ENCODE measurements around the gene COL19A1.

COL19A1 gene

DNA sequence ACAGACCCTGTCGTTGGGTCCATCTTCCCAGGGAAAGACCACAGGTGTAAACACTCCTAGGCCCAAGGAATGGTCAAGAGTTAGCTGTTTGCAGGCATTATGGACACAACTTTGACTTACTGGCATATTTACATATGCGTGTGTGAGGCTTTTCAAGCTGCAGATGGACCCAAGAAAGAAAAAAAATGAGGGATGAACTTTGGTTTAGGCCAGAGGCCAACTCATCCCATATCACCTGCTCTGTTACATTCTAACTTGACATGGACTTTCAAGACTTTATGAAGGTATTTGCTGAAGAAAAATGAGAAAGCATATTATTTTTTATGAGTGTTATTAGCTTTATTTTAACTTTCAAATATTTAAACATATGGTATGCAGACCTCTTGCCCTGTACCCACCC is 6.9 kb downstream of the COL19A1 start:
- H3K27ac ChIP-seq, result no peak overlapping the region
- no peak for TF ChIP-seq CTCF (IDR thresholded peaks at IDR 0.05)
- no peaks in the 10 kb centered on the region for H3K9me3 ChIP-seq
- H3K36me3 ChIP-seq, result no peaks in the 10 kb centered on the region
- H3K4me3 ChIP-seq (ENCODE audit: low read depth in 1 of 2, low read length in 1 of 2), result no peak overlapping the region
- H3K4me1 ChIP-seq (ENCODE audit: control insufficient read depth in 1 of 2, insufficient read depth in 1 of 2, low read depth in 1 of 2, low read length in 1 of 2), result no peaks in the 10 kb centered on the region
- H3K27me3 ChIP-seq, result peaks cover 30% of the 10 kb centered on the region

DNA sequence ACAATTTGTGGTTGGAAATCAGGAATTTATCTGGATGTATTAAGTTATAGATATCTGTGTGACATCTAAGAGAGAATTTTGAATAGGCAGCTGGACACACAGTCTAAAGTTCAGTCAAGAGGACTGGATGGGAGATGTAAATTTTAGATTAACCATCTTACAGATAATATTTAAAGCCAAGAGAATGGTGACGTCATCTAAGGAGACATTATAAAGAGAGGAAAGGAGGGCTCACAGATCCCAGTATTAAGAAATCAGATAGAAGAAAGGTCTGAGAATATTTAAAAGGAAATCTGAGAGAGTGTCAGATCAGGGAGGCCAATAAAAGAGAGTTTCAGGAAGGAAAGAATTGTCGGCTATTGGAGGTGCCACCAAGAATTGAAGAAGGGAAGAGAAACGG is 9.4 kb downstream of the COL19A1 start:
- Histone ChIP-seq H3K9me3 (no peaks in the 10 kb centered on the region), H3K36me3 (no peaks in the 10 kb centered on the region), H3K27ac (no peak overlapping the region), H3K4me1 (ENCODE audit: control insufficient read depth in 1 of 2, insufficient read depth in 1 of 2, low read depth in 1 of 2, low read length in 1 of 2) (no peaks in the 10 kb centered on the region), H3K4me3 (ENCODE audit: low read depth in 1 of 2, low read length in 1 of 2) (no peak overlapping the region), H3K27me3 (peaks cover 11% of the 10 kb centered on the region)
- no peak for TF ChIP-seq CTCF (IDR thresholded peaks at IDR 0.05)

DNA sequence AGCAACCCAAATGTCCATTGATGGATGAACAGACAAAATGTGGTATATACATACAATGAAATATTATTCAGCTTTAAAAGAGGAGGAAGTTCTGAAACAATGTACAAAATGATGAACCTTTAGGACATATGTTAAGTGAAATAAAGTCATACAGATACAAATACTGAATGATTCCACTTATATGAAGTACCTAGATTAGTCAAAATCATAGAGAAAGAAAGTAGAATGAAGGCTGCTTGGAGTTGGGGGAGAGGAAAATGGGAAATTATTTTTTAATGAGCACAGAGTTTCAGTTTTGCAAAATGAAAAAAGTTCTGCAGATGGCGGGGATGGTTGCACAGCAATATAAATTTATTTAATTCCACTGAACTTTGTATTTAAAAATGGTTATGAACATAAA is 12.4 kb downstream of the COL19A1 start:
- Histone ChIP-seq H3K4me3 (ENCODE audit: low read depth in 1 of 2, low read length in 1 of 2) (no peak overlapping the region), H3K4me1 (ENCODE audit: control insufficient read depth in 1 of 2, insufficient read depth in 1 of 2, low read depth in 1 of 2, low read length in 1 of 2) (no peaks in the 10 kb centered on the region), H3K36me3 (no peaks in the 10 kb centered on the region), H3K9me3 (no peaks in the 10 kb centered on the region), H3K27ac (no peak overlapping the region), H3K27me3 (peaks cover 28% of the 10 kb centered on the region)
- TF ChIP-seq CTCF (IDR thresholded peaks at IDR 0.05), result no peak

DNA sequence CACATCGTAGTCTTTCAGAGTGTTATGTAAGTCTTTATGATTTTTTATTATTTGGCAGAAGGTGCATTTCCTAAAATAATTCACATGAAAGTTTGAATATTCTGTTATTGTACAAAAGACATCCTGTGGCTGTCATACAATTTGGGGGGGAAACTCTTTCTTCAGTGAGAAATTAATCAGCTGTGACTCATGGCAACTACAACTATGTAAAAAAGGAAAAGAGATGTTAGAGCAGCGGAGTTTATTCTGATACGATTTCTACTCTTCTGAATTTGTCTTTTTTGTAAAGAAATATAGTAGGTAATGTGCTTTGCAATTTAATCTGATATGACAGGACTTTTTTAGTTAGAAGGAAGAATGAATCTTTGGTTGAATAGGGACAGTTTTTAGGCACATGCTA is 14.2 kb downstream of the COL19A1 start:
- no peak for TF ChIP-seq CTCF (IDR thresholded peaks at IDR 0.05)
- Histone ChIP-seq H3K27me3 (peaks cover 28% of the 10 kb centered on the region), H3K27ac (no peak overlapping the region), H3K4me1 (ENCODE audit: control insufficient read depth in 1 of 2, insufficient read depth in 1 of 2, low read depth in 1 of 2, low read length in 1 of 2) (no peaks in the 10 kb centered on the region), H3K9me3 (no peaks in the 10 kb centered on the region), H3K4me3 (ENCODE audit: low read depth in 1 of 2, low read length in 1 of 2) (no peak overlapping the region), H3K36me3 (no peaks in the 10 kb centered on the region)

GRCh38 chr6:69881322-69882151 is 15.2 kb downstream of the COL19A1 start:
- TF ChIP-seq CTCF (IDR thresholded peaks at IDR 0.05), result no peak
- Histone ChIP-seq H3K9me3 (no peaks in the 10 kb centered on the region), H3K4me1 (ENCODE audit: control insufficient read depth in 1 of 2, insufficient read depth in 1 of 2, low read depth in 1 of 2, low read length in 1 of 2) (no peaks in the 10 kb centered on the region), H3K27ac (no peak overlapping the region), H3K4me3 (ENCODE audit: low read depth in 1 of 2, low read length in 1 of 2) (no peak overlapping the region), H3K27me3 (peaks cover 28% of the 10 kb centered on the region), H3K36me3 (no peaks in the 10 kb centered on the region)
